Measurements from ENCODE around the gene NUP93. TPM values are rescaled to one million over a fixed set of nuclear protein-coding genes. Genes with fewer than 3 reads are reported as not detected.

NUP93 gene
- total and polyA plus RNA-seq, 2 donors (not counting 3 experiments of a cell fraction or from before 2014, with no cell fraction given): 62.3 to 124 TPM

DNA sequence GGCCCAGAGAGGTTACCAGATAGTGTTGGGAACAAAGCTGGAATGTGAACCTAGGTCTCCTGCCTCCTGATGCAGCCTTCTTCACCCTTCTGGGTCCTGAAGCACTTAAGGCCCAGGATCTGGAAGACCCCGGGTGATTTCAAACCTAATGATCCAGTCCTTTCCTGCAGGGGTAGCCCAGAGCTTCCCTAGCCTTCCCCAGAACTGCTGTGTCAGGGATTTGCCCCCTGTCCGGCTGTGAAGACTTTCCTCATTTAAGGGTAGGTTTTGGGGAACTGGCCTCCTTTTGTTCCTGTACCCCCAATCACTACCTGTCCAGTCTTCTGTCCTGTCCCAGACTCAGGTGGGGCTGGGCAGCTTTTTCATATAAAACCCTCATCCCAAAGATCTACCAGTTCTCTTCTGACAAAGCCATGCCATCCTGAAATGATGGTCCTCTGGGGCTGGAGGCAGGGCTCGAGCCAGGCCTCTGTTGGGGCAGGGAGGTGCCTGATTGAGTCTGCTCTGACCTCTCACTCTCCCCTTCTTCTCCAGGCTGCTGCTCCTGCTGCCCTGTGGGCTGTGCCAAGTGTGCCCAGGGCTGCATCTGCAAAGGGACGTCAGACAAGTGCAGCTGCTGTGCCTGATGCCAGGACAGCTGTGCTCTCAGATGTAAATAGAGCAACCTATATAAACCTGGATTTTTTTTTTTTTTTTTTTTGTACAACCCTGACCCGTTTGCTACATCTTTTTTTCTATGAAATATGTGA, 46.3 kb upstream of the NUP93 start:
- H3K9ac ChIP-seq (replicated peaks; ENCODE audit: extremely low read depth, insufficient read depth, low read length): no peak overlapping the region
- dilution Hi-C loops (cut with MboI; ENCODE audit: extremely low pct_ligation_motif_present, low sequenced_read_pairs) (no loop called here), intact Hi-C loops (cut with micrococcal nuclease) (loop anchor here (2.0 kb wide), 1 partner anchor 45 kb away; the partner anchor contains the start of gene MT1A)
- no TSS peak for BruUV-seq (replicated peaks)
- no peaks in the 10 kb centered on the region for H4K20me1 ChIP-seq (replicated peaks; ENCODE audit: control insufficient read depth, extremely low read depth, insufficient read depth, low read length)
- H3K79me2 ChIP-seq (ENCODE audit: control insufficient read depth, insufficient read depth, low read length): no peaks in the 10 kb centered on the region
- H2AFZ ChIP-seq (ENCODE audit: low read depth, low read length): no peak overlapping the region
- POLR2A ChIA-PET: no interaction called here
- FAIRE-seq (no peak), DNase-seq (ENCODE audit: low read depth, low spot score) (no peak)
- no peak for TF ChIP-seq MYC (IDR thresholded peaks at IDR 0.05; ENCODE audit: low read depth, low read length)
- TF ChIP-seq POLR2A (IDR thresholded peaks at IDR 0.05; ENCODE audit: low read depth, low read length): no peak
- TF ChIP-seq, protein P1, sequence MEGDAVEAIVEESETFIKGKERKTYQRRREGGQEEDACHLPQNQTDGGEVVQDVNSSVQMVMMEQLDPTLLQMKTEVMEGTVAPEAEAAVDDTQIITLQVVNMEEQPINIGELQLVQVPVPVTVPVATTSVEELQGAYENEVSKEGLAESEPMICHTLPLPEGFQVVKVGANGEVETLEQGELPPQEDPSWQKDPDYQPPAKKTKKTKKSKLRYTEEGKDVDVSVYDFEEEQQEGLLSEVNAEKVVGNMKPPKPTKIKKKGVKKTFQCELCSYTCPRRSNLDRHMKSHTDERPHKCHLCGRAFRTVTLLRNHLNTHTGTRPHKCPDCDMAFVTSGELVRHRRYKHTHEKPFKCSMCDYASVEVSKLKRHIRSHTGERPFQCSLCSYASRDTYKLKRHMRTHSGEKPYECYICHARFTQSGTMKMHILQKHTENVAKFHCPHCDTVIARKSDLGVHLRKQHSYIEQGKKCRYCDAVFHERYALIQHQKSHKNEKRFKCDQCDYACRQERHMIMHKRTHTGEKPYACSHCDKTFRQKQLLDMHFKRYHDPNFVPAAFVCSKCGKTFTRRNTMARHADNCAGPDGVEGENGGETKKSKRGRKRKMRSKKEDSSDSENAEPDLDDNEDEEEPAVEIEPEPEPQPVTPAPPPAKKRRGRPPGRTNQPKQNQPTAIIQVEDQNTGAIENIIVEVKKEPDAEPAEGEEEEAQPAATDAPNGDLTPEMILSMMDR (IDR thresholded peaks at IDR 0.05; ENCODE audit: extremely low read depth in 1 of 2, insufficient read depth in 1 of 2, low read depth in 1 of 2, low read length in 2 of 2): no peak
- TF ChIP-seq, protein P2, sequence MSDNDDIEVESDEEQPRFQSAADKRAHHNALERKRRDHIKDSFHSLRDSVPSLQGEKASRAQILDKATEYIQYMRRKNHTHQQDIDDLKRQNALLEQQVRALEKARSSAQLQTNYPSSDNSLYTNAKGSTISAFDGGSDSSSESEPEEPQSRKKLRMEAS (IDR thresholded peaks at IDR 0.05; ENCODE audit: insufficient read depth, insufficient read length): no peak
- no peak for TF ChIP-seq GATA2 (IDR thresholded peaks at IDR 0.05; ENCODE audit: insufficient read depth, insufficient read length, low read depth, low read length)
- no peak for TF ChIP-seq FOS (IDR thresholded peaks at IDR 0.05; ENCODE audit: borderline replicate concordance, insufficient read depth, low read length)
- no peak for TF ChIP-seq JUN (IDR thresholded peaks at IDR 0.05; ENCODE audit: borderline replicate concordance, insufficient read depth, insufficient read length, low read depth)
- H3K4me1 ChIP-seq (ENCODE audit: control insufficient read depth, extremely low read depth, insufficient read depth, low read length): peaks cover 10% of the 10 kb centered on the region
- H3K36me3 ChIP-seq (ENCODE audit: control insufficient read depth in 2 of 2, extremely low read depth in 1 of 2, insufficient read depth in 2 of 2, low read length in 2 of 2): no peaks in the 10 kb centered on the region
- H3K9me1 ChIP-seq (replicated peaks; ENCODE audit: control insufficient read depth, extremely low read depth, insufficient read depth, low read length): no peaks in the 10 kb centered on the region
- H3K4me2 ChIP-seq (ENCODE audit: insufficient read depth, low read length): no peak overlapping the region
- no peak overlapping the region for H3K27ac ChIP-seq (ENCODE audit: insufficient read depth, low read depth, low read length)
- H3K4me3 ChIP-seq (replicated peaks in 1 of 3; ENCODE audit: insufficient read depth in 1 of 3, low read depth in 1 of 3, low read length in 3 of 3): no peak overlapping the region
- no peaks in the 10 kb centered on the region for H3K9me3 ChIP-seq (replicated peaks; ENCODE audit: control insufficient read depth, insufficient read depth, low read length)
- CTCF ChIA-PET: interaction anchor here (0.8 to 2.1 kb wide), 4 partner anchors 19 to 83 kb away, joined by 3 to 12 read pairs (median 6); no protein-coding TSS in a partner anchor
- H3K27me3 ChIP-seq (ENCODE audit: control insufficient read depth in 2 of 2, insufficient read depth in 2 of 2, low read length in 2 of 2): no peaks in the 10 kb centered on the region
